WERI-Rb-1 (cell line): ENCODE data around the gene CYP27C1.
"Not testable (repeated sequence)": the region's sequence is repeated elsewhere in the genome, so short reads cannot be mapped to it uniquely, and the experiment has no call there.

Experiments
- DNase-seq: peaks from one replicate; pipeline ENCODE4 v3.0.0-alpha.2; 2020
- H3K27ac ChIP-seq: fragments of 250-450 bp; sonication (Bioruptor Pico); 2 replicates; pipeline ENCODE4 v1.5.1; 2020; ENCODE audit warnings: mild to moderate bottlenecking, moderate library complexity
- H3K27me3 ChIP-seq: fragments of 250-450 bp; sonication (Bioruptor Pico); 2 replicates; pipeline ENCODE4 v1.5.1; 2021; ENCODE audit warnings: mild to moderate bottlenecking, low read depth, moderate library complexity; ENCODE audit not compliant: insufficient read depth, severe bottlenecking
- H3K36me3 ChIP-seq: fragments of 250-450 bp; sonication (Bioruptor Pico); 2 replicates; pipeline ENCODE4 v1.5.1; 2020; ENCODE audit warnings: mild to moderate bottlenecking, moderate library complexity
- H3K4me3 ChIP-seq: 2 replicates; pipeline ENCODE4 v1.5.1; 2011; ENCODE audit warnings: low read depth, mild to moderate bottlenecking, control low read depth, low read length
- H3K9me3 ChIP-seq: fragments of 250-450 bp; sonication (Bioruptor Pico); 2 replicates; pipeline ENCODE4 v1.5.1; 2021; ENCODE audit warnings: mild to moderate bottlenecking, moderate library complexity; ENCODE audit not compliant: severe bottlenecking
- CTCF ChIP-seq: IDR thresholded peaks from 2 replicates; pipeline ENCODE4 v1.5.1; 2011; ENCODE audit warnings: low read depth, mild to moderate bottlenecking, control low read depth, inconsistent platforms, low read length

CYP27C1 gene

GRCh38 chr2:127169066-127169660 lies 50.9 kb downstream of the CYP27C1 start:
- H3K27me3 ChIP-seq = no peaks in the 10 kb centered on the region
- no peak overlapping the region for H3K4me3 ChIP-seq
- no peak overlapping the region for H3K27ac ChIP-seq
- no peak for TF ChIP-seq CTCF
- no peaks in the 10 kb centered on the region for H3K9me3 ChIP-seq
- no peak for DNase-seq
- H3K36me3 ChIP-seq = no peaks in the 10 kb centered on the region

- Histone ChIP-seq H3K9me3 (no peaks in the 10 kb centered on the region), H3K27ac (no peak overlapping the region), H3K27me3 (no peaks in the 10 kb centered on the region), H3K36me3 (no peaks in the 10 kb centered on the region), H3K4me3 (no peak overlapping the region)
- no peak for DNase-seq
- TF ChIP-seq CTCF = no peak
Observed at GRCh38 chr2:127166231-127166860, 53.8 kb downstream of the CYP27C1 start.

GRCh38 chr2:127165539-127165935 lies 54.6 kb downstream of the CYP27C1 start:
- no peaks in the 10 kb centered on the region for H3K36me3 ChIP-seq
- H3K9me3 ChIP-seq = no peaks in the 10 kb centered on the region

GRCh38 chr2:127164761-127165538 lies 55.1 kb downstream of the CYP27C1 start:
- DNase-seq = no peak
- no peak overlapping the region for H3K27ac ChIP-seq
- no peak for TF ChIP-seq CTCF
- no peaks in the 10 kb centered on the region for H3K36me3 ChIP-seq
- no peaks in the 10 kb centered on the region for H3K9me3 ChIP-seq
- no peak overlapping the region for H3K4me3 ChIP-seq
- no peaks in the 10 kb centered on the region for H3K27me3 ChIP-seq

More at GRCh38 chr2:127165539-127165935, 54.6 kb downstream of the CYP27C1 start:
- Histone ChIP-seq H3K27ac (no peak overlapping the region), H3K27me3 (no peaks in the 10 kb centered on the region), H3K4me3 (no peak overlapping the region)
- no peak for TF ChIP-seq CTCF
- no peak for DNase-seq

GRCh38 chr2:127163921-127164320 lies 56.2 kb downstream of the CYP27C1 start:
- Histone ChIP-seq H3K36me3 (no peaks in the 10 kb centered on the region), H3K4me3 (no peak overlapping the region), H3K9me3 (no peaks in the 10 kb centered on the region), H3K27ac (no peak overlapping the region), H3K27me3 (no peaks in the 10 kb centered on the region)
- TF ChIP-seq CTCF = no peak
- no peak for DNase-seq

GRCh38 chr2:127163090-127163406 lies 57.1 kb downstream of the CYP27C1 start:
- not testable (repeated sequence) for H3K36me3 ChIP-seq, H3K9me3 ChIP-seq, H3K27me3 ChIP-seq, H3K27ac ChIP-seq, DNase-seq, H3K4me3 ChIP-seq
